ENCODE measurements around the gene TMEM30B.

DNA sequence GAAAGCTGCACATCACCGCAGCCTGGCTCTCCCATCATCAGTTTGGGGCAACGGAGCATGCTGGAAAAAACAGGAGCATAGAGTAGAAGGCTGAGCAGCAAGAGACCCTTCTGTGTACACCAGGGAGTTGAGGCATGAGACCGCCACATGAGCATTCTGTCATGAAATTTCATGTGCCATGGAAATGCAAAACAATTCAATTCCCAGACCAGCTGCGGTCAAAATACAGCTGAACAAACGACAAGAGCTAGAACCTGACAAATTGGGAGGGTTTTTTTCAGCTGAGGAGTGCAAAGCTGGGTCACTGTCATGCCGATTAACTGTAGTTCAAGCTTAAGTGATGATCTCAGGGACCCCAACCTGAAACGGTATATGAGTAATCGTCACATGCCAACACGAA is 37.1 kb downstream of the TMEM30B start:
- TF ChIP-seq, protein P1, sequence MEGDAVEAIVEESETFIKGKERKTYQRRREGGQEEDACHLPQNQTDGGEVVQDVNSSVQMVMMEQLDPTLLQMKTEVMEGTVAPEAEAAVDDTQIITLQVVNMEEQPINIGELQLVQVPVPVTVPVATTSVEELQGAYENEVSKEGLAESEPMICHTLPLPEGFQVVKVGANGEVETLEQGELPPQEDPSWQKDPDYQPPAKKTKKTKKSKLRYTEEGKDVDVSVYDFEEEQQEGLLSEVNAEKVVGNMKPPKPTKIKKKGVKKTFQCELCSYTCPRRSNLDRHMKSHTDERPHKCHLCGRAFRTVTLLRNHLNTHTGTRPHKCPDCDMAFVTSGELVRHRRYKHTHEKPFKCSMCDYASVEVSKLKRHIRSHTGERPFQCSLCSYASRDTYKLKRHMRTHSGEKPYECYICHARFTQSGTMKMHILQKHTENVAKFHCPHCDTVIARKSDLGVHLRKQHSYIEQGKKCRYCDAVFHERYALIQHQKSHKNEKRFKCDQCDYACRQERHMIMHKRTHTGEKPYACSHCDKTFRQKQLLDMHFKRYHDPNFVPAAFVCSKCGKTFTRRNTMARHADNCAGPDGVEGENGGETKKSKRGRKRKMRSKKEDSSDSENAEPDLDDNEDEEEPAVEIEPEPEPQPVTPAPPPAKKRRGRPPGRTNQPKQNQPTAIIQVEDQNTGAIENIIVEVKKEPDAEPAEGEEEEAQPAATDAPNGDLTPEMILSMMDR (IDR thresholded peaks at IDR 0.05), result no peak
- TF ChIP-seq POLR2AphosphoS5 (IDR thresholded peaks at IDR 0.05), result no peak
- TF ChIP-seq EP300 (IDR thresholded peaks at IDR 0.05), result no peak
